Endothelial cell of umbilical vein (primary cell): ENCODE data around the gene DMXL1. TPM values are rescaled to one million over a fixed set of nuclear protein-coding genes. Genes with fewer than 3 reads are reported as not detected.

Experiments
- BruUV-seq: library from RNA; stranded (reverse); fragments of 400-500 nt; replicated peaks from 2 replicates; lab custom pipeline; 2021; lab: Mats Ljungman, UMichigan
- CTCF ChIA-PET: fragments of 300-600, 350-600 bp; sonication (Branson Sonifier 250); formaldehyde crosslinking; loops from one replicate; lab custom pipeline; 2021; ENCODE audit warnings: antibody characterized with exemption, inconsistent platforms; lab: Charles Lee
- POLR2A ChIA-PET: fragments of 300-600, 350-600 bp; sonication (Branson Sonifier 250); formaldehyde crosslinking; loops from one replicate; lab custom pipeline; 2021; ENCODE audit warnings: antibody characterized with exemption, inconsistent platforms; lab: Charles Lee
- DNase-seq: peaks from one replicate; pipeline ENCODE4 v3.0.0-alpha.2; 2011; ENCODE audit warnings: low read depth, low spot score
- FAIRE-seq: peaks from 2 replicates; lab custom pipeline; 2011; peaks lifted over from hg19 to GRCh38; lab: Jason Lieb, UNC
- H2AFZ ChIP-seq: 2 replicates; pipeline ENCODE4 v1.6.0; 2012; ENCODE audit warnings: low read depth, low read length, control low read depth, inconsistent platforms
- H3K27ac ChIP-seq: 2 replicates; pipeline ENCODE4 v1.5.1; 2011; ENCODE audit warnings: low read depth, mild to moderate bottlenecking, control low read depth, low read length, moderate library complexity; ENCODE audit not compliant: insufficient read depth
- H3K27me3 ChIP-seq, 2 experiments: 2 replicates each; pipeline versions ENCODE4 v1.6.0 to v1.6.1; 2011; ENCODE audit warnings: low read length in 2 of 2, mixed read lengths in 1 of 2; ENCODE audit not compliant: control insufficient read depth in 2 of 2, insufficient read depth in 2 of 2
- H3K36me3 ChIP-seq, 2 experiments: 2 replicates in 1 of 2; 3 replicates in 1 of 2; pipeline ENCODE4 v1.5.1; 2011; ENCODE audit warnings: low read length in 2 of 2, mild to moderate bottlenecking in 1 of 2, moderate library complexity in 1 of 2; ENCODE audit not compliant: control insufficient read depth in 2 of 2, insufficient read depth in 2 of 2; ENCODE audit errors: extremely low read depth in 1 of 2
- H3K4me1 ChIP-seq: 3 replicates; pipeline ENCODE4 v1.5.1; 2011; ENCODE audit warnings: mild to moderate bottlenecking, low read length; ENCODE audit not compliant: control insufficient read depth, insufficient read depth; ENCODE audit errors: extremely low read depth
- H3K4me2 ChIP-seq: 2 replicates; pipeline ENCODE4 v1.6.1; 2011; ENCODE audit warnings: low read length, control low read depth, mixed read lengths; ENCODE audit not compliant: insufficient read depth
- H3K4me3 ChIP-seq, 3 experiments: fragments of 200-600 bp in 1 of 3; sonication (generic), shearing (Covaris generic) in 1 of 3; replicated peaks in 1 of 3; 2 replicates each; pipeline ENCODE4 v1.5.1; 2011 to 2016; ENCODE audit warnings: control low read depth in 3 of 3, low read length in 3 of 3, mild to moderate bottlenecking in 2 of 3, inconsistent platforms in 1 of 3, low read depth in 1 of 3, moderate library complexity in 1 of 3; ENCODE audit not compliant: insufficient read depth in 1 of 3
- H3K79me2 ChIP-seq: 2 replicates; pipeline ENCODE4 v1.6.0; 2012; ENCODE audit warnings: low read length, inconsistent platforms; ENCODE audit not compliant: control insufficient read depth, insufficient read depth
- H3K9ac ChIP-seq: replicated peaks from 2 replicates; pipeline ENCODE3; 2011; ENCODE audit warnings: low read length, control low read depth; ENCODE audit not compliant: insufficient read depth; ENCODE audit errors: extremely low read depth
- H3K9me1 ChIP-seq: replicated peaks from 3 replicates; pipeline ENCODE4 v1.6.0; 2011; ENCODE audit warnings: mild to moderate bottlenecking, low read length; ENCODE audit not compliant: control insufficient read depth, insufficient read depth; ENCODE audit errors: extremely low read depth
- H3K9me3 ChIP-seq: replicated peaks from 2 replicates; pipeline ENCODE4 v1.5.1; 2012; ENCODE audit warnings: low read length, inconsistent platforms; ENCODE audit not compliant: control insufficient read depth, insufficient read depth
- H4K20me1 ChIP-seq: replicated peaks from 2 replicates; pipeline ENCODE3; 2011; ENCODE audit warnings: mild to moderate bottlenecking, low read length; ENCODE audit not compliant: control insufficient read depth, insufficient read depth; ENCODE audit errors: extremely low read depth
- EZH2 ChIP-seq: IDR thresholded peaks from 2 replicates; pipeline ENCODE4 v1.6.1; 2012; ENCODE audit warnings: borderline replicate concordance, low read depth, mild to moderate bottlenecking, moderate library complexity, low read length, inconsistent platforms; ENCODE audit not compliant: severe bottlenecking
- FOS ChIP-seq: IDR thresholded peaks from 2 replicates; pipeline ENCODE4 v1.6.1; 2011; ENCODE audit warnings: mild to moderate bottlenecking, low read length, moderate library complexity, borderline replicate concordance; ENCODE audit not compliant: insufficient read depth
- GATA2 ChIP-seq: IDR thresholded peaks from 2 replicates; pipeline ENCODE4 v1.7.0; 2011; ENCODE audit warnings: low read depth, mild to moderate bottlenecking, moderate library complexity, mixed read lengths, low read length; ENCODE audit not compliant: insufficient read length, insufficient read depth
- JUN ChIP-seq: IDR thresholded peaks from 2 replicates; pipeline ENCODE4 v1.6.1; 2011; ENCODE audit warnings: borderline replicate concordance, low read depth; ENCODE audit not compliant: insufficient read length, insufficient read depth
- MYC ChIP-seq: IDR thresholded peaks from one replicate; pipeline ENCODE4 v1.6.1; 2011; ENCODE audit warnings: mild to moderate bottlenecking, low read depth, low read length
- POLR2AphosphoS5 ChIP-seq: IDR thresholded peaks from 2 replicates; pipeline ENCODE4 v1.6.1; 2012; ENCODE audit warnings: low read depth, mild to moderate bottlenecking, control low read depth, low read length, moderate library complexity; ENCODE audit not compliant: insufficient read depth
- dilution Hi-C: fragments of 300-500 bp; cut with MboI; formaldehyde crosslinking; loops from one replicate; pipeline ENCODE4 v1.15.0; 2019; ENCODE audit warnings: low sequenced_read_pairs; ENCODE audit not compliant: extremely low pct_ligation_motif_present
- intact Hi-C: fragments of 100-400 bp; cut with micrococcal nuclease; formaldehyde crosslinking; loops from one replicate; pipeline ENCODE4 v1.10.0; 2022
- polyA plus RNA-seq, 4 experiments: library from polyadenylated mRNA; depleted of rRNA in 3 of 4; stranded (reverse) in 3 of 4; unstranded in 1 of 4; fragments of >200 nt; gene quantifications; 2 replicates each; pipeline versions ENCODE4 v1.2.1 to v1.2.3, GENCODE V29; 2011 to 2012; ENCODE audit warnings: missing spikeins in 1 of 4
- total RNA-seq: library from RNA; stranded (reverse); gene quantifications from 2 replicates; pipeline ENCODE4 v1.2.3, GENCODE V29; 2021
- TF ChIP-seq, protein P1 (sequence below), 2 donors: IDR thresholded peaks; 1 replicate in 1 of 2; 2 replicates in 1 of 2; pipeline ENCODE4 v1.5.1; 2011; ENCODE audit warnings: low read length in 2 of 2, mild to moderate bottlenecking in 2 of 2, moderate library complexity in 2 of 2, control low read depth in 1 of 2, inconsistent platforms in 1 of 2, low read depth in 1 of 2; ENCODE audit not compliant: insufficient read depth in 1 of 2; ENCODE audit errors: extremely low read depth in 1 of 2
- TF ChIP-seq, protein P2 (sequence below): IDR thresholded peaks from 2 replicates; pipeline ENCODE4 v1.6.1; 2011; ENCODE audit not compliant: insufficient read depth, insufficient read length

DMXL1 gene
- total and polyA plus RNA-seq, 2 donors (not counting 3 experiments of a cell fraction or from before 2014, with no cell fraction given) = 5.4 to 24.7 TPM

DNA sequence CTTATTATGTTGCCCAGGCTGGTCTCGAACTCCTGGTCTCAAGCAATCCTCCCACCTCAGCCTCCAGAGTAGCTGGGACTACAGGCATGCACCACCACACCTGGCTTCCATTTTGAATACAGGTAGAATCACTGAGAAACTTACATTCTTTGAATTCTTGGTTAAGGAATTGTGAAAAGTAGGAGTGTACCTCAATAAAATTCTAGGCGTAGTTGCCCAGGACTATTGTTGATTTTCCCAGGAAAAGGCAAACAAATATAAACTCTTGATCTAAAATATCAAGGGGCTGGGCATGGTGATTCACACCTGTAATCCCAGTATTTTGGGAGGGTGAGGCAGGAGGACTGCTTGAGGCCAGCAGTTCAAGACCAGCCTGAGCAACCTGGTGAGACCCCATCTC lies 16.8 kb upstream of the DMXL1 start:
- Histone ChIP-seq H3K79me2 (no peaks in the 10 kb centered on the region), H3K9me1 (no peaks in the 10 kb centered on the region), H3K4me1 (no peaks in the 10 kb centered on the region), H3K27ac (no peak overlapping the region), H3K36me3 (no peaks in the 10 kb centered on the region), H3K9ac (no peak overlapping the region), H3K27me3 (no peaks in the 10 kb centered on the region), H4K20me1 (no peaks in the 10 kb centered on the region), H3K4me2 (no peak overlapping the region), H2AFZ (no peak overlapping the region), H3K9me3 (no peaks in the 10 kb centered on the region), H3K4me3 (no peak overlapping the region)
- BruUV-seq = no TSS peak
- dilution Hi-C loops = no loop called here
- FAIRE-seq (no peak), DNase-seq (no peak)
- CTCF ChIA-PET = no interaction called here
- intact Hi-C loops = no loop called here
- TF ChIP-seq FOS (no peak), GATA2 (no peak), MYC (no peak), JUN (no peak), POLR2AphosphoS5 (no peak)
- TF ChIP-seq, protein P1, sequence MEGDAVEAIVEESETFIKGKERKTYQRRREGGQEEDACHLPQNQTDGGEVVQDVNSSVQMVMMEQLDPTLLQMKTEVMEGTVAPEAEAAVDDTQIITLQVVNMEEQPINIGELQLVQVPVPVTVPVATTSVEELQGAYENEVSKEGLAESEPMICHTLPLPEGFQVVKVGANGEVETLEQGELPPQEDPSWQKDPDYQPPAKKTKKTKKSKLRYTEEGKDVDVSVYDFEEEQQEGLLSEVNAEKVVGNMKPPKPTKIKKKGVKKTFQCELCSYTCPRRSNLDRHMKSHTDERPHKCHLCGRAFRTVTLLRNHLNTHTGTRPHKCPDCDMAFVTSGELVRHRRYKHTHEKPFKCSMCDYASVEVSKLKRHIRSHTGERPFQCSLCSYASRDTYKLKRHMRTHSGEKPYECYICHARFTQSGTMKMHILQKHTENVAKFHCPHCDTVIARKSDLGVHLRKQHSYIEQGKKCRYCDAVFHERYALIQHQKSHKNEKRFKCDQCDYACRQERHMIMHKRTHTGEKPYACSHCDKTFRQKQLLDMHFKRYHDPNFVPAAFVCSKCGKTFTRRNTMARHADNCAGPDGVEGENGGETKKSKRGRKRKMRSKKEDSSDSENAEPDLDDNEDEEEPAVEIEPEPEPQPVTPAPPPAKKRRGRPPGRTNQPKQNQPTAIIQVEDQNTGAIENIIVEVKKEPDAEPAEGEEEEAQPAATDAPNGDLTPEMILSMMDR (IDR thresholded peaks at IDR 0.05; ENCODE audit: extremely low read depth in 1 of 2, insufficient read depth in 1 of 2, low read depth in 1 of 2, low read length in 2 of 2) = no peak
- POLR2A ChIA-PET = no interaction called here

DNA sequence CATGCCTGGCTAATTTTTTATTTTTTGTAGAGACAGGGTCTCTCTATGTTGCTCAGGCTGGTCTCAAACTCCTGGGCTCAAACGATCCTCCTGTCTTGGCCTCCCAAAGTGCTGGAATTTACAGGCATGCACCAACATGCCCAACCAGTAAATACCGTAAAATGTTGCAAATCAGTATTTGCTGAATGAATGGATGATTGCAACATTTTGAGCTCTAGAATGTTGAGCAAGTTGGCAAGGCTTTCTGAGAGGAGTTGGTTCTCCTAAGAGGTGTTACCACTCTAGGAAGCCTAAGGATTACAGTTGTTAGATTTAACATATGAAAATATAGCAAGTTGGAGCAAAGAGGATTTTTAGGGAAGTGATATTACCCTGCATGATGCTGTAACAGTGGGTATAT lies 15.6 kb upstream of the DMXL1 start:
- Histone ChIP-seq H3K4me2 (no peak overlapping the region), H3K36me3 (no peaks in the 10 kb centered on the region), H3K4me3 (no peak overlapping the region), H3K4me1 (no peaks in the 10 kb centered on the region), H3K9me3 (no peaks in the 10 kb centered on the region), H4K20me1 (no peaks in the 10 kb centered on the region), H3K27ac (no peak overlapping the region), H3K27me3 (no peaks in the 10 kb centered on the region), H3K9me1 (no peaks in the 10 kb centered on the region), H3K79me2 (no peaks in the 10 kb centered on the region), H3K9ac (no peak overlapping the region), H2AFZ (no peak overlapping the region)
- DNase-seq = no peak
- dilution Hi-C loops = no loop called here
- TF ChIP-seq GATA2 (no peak), JUN (no peak), FOS (no peak), EZH2 (no peak)
- TF ChIP-seq, protein P2, sequence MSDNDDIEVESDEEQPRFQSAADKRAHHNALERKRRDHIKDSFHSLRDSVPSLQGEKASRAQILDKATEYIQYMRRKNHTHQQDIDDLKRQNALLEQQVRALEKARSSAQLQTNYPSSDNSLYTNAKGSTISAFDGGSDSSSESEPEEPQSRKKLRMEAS = no peak
- FAIRE-seq = no peak
- POLR2A ChIA-PET = no interaction called here
- CTCF ChIA-PET = no interaction called here
- BruUV-seq = no TSS peak
- intact Hi-C loops = no loop called here
